GM08714 (cell line): ENCODE data around the gene CD74.

ENCODE experiments used
- H3K4me3 ChIP-seq: fragments of 200-500 bp; sonication (Bioruptor generic); 2 replicates; pipeline ENCODE4 v1.5.1; 2014; ENCODE audit warnings: mild to moderate bottlenecking, low read length, inconsistent platforms
- ZNF274 ChIP-seq: IDR thresholded peaks from 2 replicates; pipeline ENCODE4 v1.6.1; 2012; ENCODE audit warnings: mild to moderate bottlenecking, low read depth, low read length

Gene CD74

GRCh38 chr5:150386024-150386855 lies 26.5 kb downstream of the CD74 start:
- no peak overlapping the region for H3K4me3 ChIP-seq
- no peak for TF ChIP-seq ZNF274

GRCh38 chr5:150384701-150385100 lies 28.0 kb downstream of the CD74 start:
- no peak overlapping the region for H3K4me3 ChIP-seq
- no peak for TF ChIP-seq ZNF274

GRCh38 chr5:150377964-150378694 lies 34.6 kb downstream of the CD74 start:
- no peak for TF ChIP-seq ZNF274
- H3K4me3 ChIP-seq = no peak overlapping the region

- TF ChIP-seq ZNF274 = no peak
- H3K4me3 ChIP-seq = no peak overlapping the region
Measured at GRCh38 chr5:150376799-150377771, 35.6 kb downstream of the CD74 start.

- no peak overlapping the region for H3K4me3 ChIP-seq
- TF ChIP-seq ZNF274 = no peak
Measured at GRCh38 chr5:150374651-150375050, 38.1 kb downstream of the CD74 start.

- H3K4me3 ChIP-seq = no peak overlapping the region
- no peak for TF ChIP-seq ZNF274
Measured at GRCh38 chr5:150372639-150373038, 40.1 kb downstream of the CD74 start.

GRCh38 chr5:150368526-150368925 lies 44.2 kb downstream of the CD74 start:
- TF ChIP-seq ZNF274 = no peak
- H3K4me3 ChIP-seq = no peak overlapping the region

GRCh38 chr5:150364004-150364403 lies 48.7 kb downstream of the CD74 start:
- H3K4me3 ChIP-seq = no peak overlapping the region
- no peak for TF ChIP-seq ZNF274

GRCh38 chr5:150363185-150363584 lies 49.5 kb downstream of the CD74 start:
- no peak overlapping the region for H3K4me3 ChIP-seq
- no peak for TF ChIP-seq ZNF274

- no peak overlapping the region for H3K4me3 ChIP-seq
- no peak for TF ChIP-seq ZNF274
Measured at GRCh38 chr5:150361301-150361700, 51.4 kb downstream of the CD74 start.

- TF ChIP-seq ZNF274 = no peak
- H3K4me3 ChIP-seq = peak overlapping the region; percentile 76
Measured at GRCh38 chr5:150358261-150359095, 54.2 kb downstream of the CD74 start.

GRCh38 chr5:150357326-150358260 lies 55.1 kb downstream of the CD74 start, which contains the start of gene TCOF1:
Gene TCOF1, plus strand, starts transcription at chr5:150357697. Its CDS starts 50 bp downstream, at chr5:150357747.
- no peak for TF ChIP-seq ZNF274
- H3K4me3 ChIP-seq = peak within 1 kb of the TSS; percentile 76
